ENCODE data around the gene KRT15. TPM values are rescaled to one million over a fixed set of nuclear protein-coding genes. Genes with fewer than 3 reads are reported as not detected.
A peak's percentile ranks its signal among the peaks of the same experiment; 100 is the strongest.

The KRT15 gene
- total and polyA plus RNA-seq, 2 of the 8 experiments (the other 6 are each of a cell fraction or from before 2014, with no cell fraction given) = 0.11 to 0.13 TPM

GRCh38 chr17:41530062-41531048, 11.7 kb upstream of the KRT15 start:
- Histone ChIP-seq H3K23me2 (ENCODE audit: low read depth, low read length) (peaks cover 6% of the 10 kb centered on the region; the same call in 1 of the 2 replicates), H3K79me2 (ENCODE audit: control insufficient read depth in 1 of 2, insufficient read depth in 2 of 2, low read length in 2 of 2) (peaks cover 0 to 13% of the 10 kb centered on the region in 2 experiments; a peak in 3 of 4 replicates), H2BK12ac (ENCODE audit: low read depth, low read length) (peak overlapping the region; percentile 95), H3K56ac (replicated peaks; ENCODE audit: insufficient read length, low read depth, low read length) (no peak overlapping the region), H4K8ac (ENCODE audit: extremely low read depth, insufficient read depth, low read length) (no peak overlapping the region), H3K9me3 (ENCODE audit: insufficient read depth in 2 of 2, low read depth in 1 of 2, low read length in 1 of 2) (no peaks in the 10 kb centered on the region), H2BK5ac (ENCODE audit: low read depth, low read length) (peak overlapping the region; percentile 2; the same call in 1 of the 2 replicates), H3K9ac (replicated peaks in 1 of 4; ENCODE audit: extremely low read depth in 1 of 4, low read depth in 3 of 4, low read length in 3 of 4) (no peak overlapping the region), H2BK15ac (ENCODE audit: low read length) (peak overlapping the region; percentile 75), H3K4me2 (ENCODE audit: insufficient read depth in 1 of 2, low read depth in 2 of 2, low read length in 2 of 2) (no peak overlapping the region), H3K27ac (ENCODE audit: low read depth, low read length) (no peak overlapping the region), H2BK120ac (replicated peaks; ENCODE audit: low read depth, low read length) (no peak overlapping the region), H3K4ac (replicated peaks; ENCODE audit: insufficient read length, low read depth, low read length) (no peak overlapping the region), H3K4me1 (replicated peaks in 1 of 4; ENCODE audit: control insufficient read depth in 3 of 4, insufficient read depth in 4 of 4, low read length in 3 of 4) (peaks cover 2 to 19% (median 10%) of the 10 kb centered on the region in 4 experiments), H3K4me3 (ENCODE audit: extremely low read depth in 1 of 4, insufficient read depth in 2 of 4, low read depth in 3 of 4, low read length in 4 of 4) (no peak overlapping the region), H4K5ac (ENCODE audit: insufficient read length, low read depth, low read length) (no peak overlapping the region), H3K27me3 (replicated peaks in 1 of 4; ENCODE audit: control insufficient read depth in 3 of 4, extremely low read depth in 1 of 4, insufficient read depth in 3 of 4, low read length in 3 of 4) (no peaks in the 10 kb centered on the region), H3K18ac (ENCODE audit: extremely low read depth, low read length) (0 out of 2 replicates have a peak overlapping the region, but pooled peaks have one; percentile 19), H2BK20ac (ENCODE audit: low read length) (peak overlapping the region; percentile 87; the same call in 1 of the 2 replicates), H4K20me1 (replicated peaks in 1 of 2; ENCODE audit: control insufficient read depth in 1 of 2, insufficient read depth in 2 of 2, low read length in 2 of 2) (peaks cover 2 to 6% of the 10 kb centered on the region in 2 experiments), H4K91ac (replicated peaks; ENCODE audit: insufficient read length, low read length) (no peak overlapping the region), H2AK5ac (ENCODE audit: low read depth, low read length) (peak overlapping the region; percentile 61; the same call in 1 of the 2 replicates), H3K14ac (ENCODE audit: insufficient read length) (no peak overlapping the region), H3K79me1 (ENCODE audit: low read depth, low read length) (peaks cover 5% of the 10 kb centered on the region; the same call in 1 of the 2 replicates), H3K23ac (ENCODE audit: insufficient read length) (no peak overlapping the region), H3K36me3 (ENCODE audit: control insufficient read depth in 2 of 4, insufficient read depth in 4 of 4, low read length in 3 of 4) (peaks cover 0 to 7% (median 0%) of the 10 kb centered on the region in 4 experiments; a peak in 1 of 8 replicates), H2AFZ (ENCODE audit: low read length) (no peak overlapping the region)
- FAIRE-seq (no peak), DNase-seq (ENCODE audit: low read depth in 1 of 2, low spot score in 2 of 2) (no peak)
- WGBS, 2 experiments (ENCODE audit: extremely low coverage in 1 of 2, insufficient coverage in 1 of 2, insufficient read length in 1 of 2, insufficient replicate concordance in 2 of 2, low coverage in 1 of 2, low lambda C conversion rate in 2 of 2, missing lambda C conversion rate in 1 of 2) = 83% methylated on average over 8 of the region's 8 CpGs; no CpG with 5 or more reads in 1 of the 2 experiments
- CTCF ChIA-PET (ENCODE audit: partially characterized antibody) = interaction anchor here (0.8 to 7.4 kb wide), 6 partner anchors 18 to 132 kb away, joined by 3 to 79 read pairs (median 6); no protein-coding TSS in a partner anchor
- POLR2A ChIA-PET (ENCODE audit: partially characterized antibody) = interaction anchor here (0.6 to 11.0 kb wide), 6 partner anchors 12 to 398 kb away, joined by 3 to 293 read pairs (median 22); partner anchors contain the start of genes EIF1 and KRT15
- TF ChIP-seq CBX5 (IDR thresholded peaks at IDR 0.05; ENCODE audit: low read depth, low read length) (no peak), ATF3 (IDR thresholded peaks at IDR 0.05; ENCODE audit: insufficient read depth, low read depth, low read length) (no peak), RFX5 (IDR thresholded peaks at IDR 0.05; ENCODE audit: borderline replicate concordance, low read depth, low read length) (no peak), TAF1 (IDR thresholded peaks at IDR 0.05; ENCODE audit: low read depth, low read length) (no peak), EGR1 (IDR thresholded peaks at IDR 0.05; ENCODE audit: borderline replicate concordance, low read depth, low read length) (no peak), TBP (IDR thresholded peaks at IDR 0.05; ENCODE audit: low read depth, low read length) (no peak), ATF2 (IDR thresholded peaks at IDR 0.05; ENCODE audit: low read length) (no peak), BACH1 (IDR thresholded peaks at IDR 0.05; ENCODE audit: low read length) (no peak)
